NCI-H1417 (cell line): Measurements from ENCODE around the gene DCHS2.

Experiments
- DNase-seq, 3 experiments: peaks; one replicate each; lab custom pipeline; 2025; lab: John Stamatoyannopoulos, UW

Gene DCHS2

GRCh38 chr4:154454710-154455109 is 36.9 kb downstream of the DCHS2 start:
- no peak for DNase-seq

DNA sequence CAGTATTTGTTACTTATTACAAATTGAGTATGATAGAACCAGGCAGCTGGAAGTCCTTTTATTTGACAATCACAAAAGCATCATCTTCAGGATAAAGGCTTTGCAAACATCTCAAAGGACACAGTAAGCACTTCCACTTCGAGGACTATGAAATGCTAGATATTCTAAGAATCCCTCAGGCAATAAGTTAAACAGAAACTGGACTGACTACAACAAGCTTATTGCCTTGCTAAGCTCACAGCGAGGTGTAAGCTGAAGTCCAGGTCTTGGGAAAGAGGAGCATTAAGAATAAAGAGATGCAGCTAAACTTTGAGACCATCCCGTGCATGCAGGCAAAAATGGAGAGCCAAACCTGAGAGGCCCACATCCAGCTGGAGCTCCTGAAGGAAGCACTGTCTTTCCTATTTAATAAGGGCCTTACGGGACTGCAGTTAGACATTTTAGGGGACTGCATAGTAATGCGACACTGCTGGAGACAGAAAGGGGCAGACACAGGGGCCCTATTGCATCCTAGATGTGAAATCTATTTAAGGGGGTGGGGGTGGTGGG is 38.7 kb downstream of the DCHS2 start:
- no peak for DNase-seq

- no peak for DNase-seq
These were observed 40.6 kb downstream of the DCHS2 start for GRCh38 chr4:154450966-154451365.

GRCh38 chr4:154444958-154445357 is 46.6 kb downstream of the DCHS2 start:
- DNase-seq: no peak

GRCh38 chr4:154441982-154442381 is 49.6 kb downstream of the DCHS2 start:
- no peak for DNase-seq

- no peak for DNase-seq
These were observed 50.5 kb downstream of the DCHS2 start for GRCh38 chr4:154441124-154441523.

- DNase-seq: no peak
These were observed 52.4 kb downstream of the DCHS2 start for GRCh38 chr4:154439224-154439623.

DNA sequence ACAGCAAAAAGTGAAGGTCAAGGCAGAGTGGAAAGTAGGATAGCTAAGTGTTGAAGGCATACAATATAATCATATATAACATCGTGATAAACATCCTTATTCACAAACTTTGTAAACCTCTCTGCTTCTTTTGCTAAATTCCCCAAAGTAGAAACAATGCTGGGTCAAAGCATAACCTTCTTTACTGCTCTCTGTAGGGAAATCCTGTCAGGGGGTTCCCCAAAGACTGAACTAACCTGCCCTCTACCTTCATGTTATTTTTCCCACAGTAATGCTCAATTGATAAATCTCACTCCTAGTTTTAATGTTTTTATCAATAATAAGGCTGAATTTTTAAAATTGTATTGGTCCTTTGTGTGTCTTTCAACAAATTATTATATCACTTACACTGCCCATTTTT is 55.7 kb downstream of the DCHS2 start:
- DNase-seq: no peak

DNA sequence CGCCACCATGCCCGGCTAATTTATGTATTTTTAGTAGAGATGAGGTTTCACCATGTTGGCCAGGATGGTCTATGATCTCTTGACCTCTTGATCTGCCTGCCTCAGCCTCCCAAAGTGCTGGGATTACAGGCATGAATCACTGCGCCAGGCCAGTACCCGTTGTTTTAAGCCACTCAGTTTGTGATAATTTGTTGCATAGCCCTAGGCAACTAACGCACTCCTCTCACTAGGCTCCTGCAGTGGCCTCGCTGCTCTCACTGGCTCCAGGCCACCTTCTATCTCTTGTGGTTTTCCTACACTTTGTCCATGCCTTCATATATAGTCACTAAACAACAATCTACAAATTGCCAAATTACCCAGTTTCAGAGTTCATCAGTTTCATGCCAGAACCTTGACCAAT is 58.1 kb downstream of the DCHS2 start:
- no peak for DNase-seq

GRCh38 chr4:154429176-154429575 is 62.4 kb downstream of the DCHS2 start:
- no peak for DNase-seq

DNA sequence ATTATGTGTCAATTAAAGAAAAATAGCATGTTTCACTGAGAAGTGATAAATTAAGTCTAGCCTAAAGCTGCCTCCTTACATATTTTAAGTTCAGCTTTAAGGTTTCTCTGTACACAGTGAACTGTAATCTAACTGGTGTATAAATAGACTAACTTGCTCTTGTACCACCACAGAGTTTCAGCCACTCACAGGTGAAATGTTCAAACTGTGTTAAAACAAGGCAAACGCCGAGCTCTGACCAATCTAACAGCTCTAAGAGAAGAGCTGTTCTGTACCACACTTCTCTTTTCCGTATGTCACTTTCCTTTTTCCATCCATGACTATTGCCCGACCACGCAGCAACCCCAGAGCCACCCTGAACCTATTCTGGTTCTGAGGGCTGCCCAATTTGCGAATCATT is 64.5 kb downstream of the DCHS2 start:
- DNase-seq: no peak

DNA sequence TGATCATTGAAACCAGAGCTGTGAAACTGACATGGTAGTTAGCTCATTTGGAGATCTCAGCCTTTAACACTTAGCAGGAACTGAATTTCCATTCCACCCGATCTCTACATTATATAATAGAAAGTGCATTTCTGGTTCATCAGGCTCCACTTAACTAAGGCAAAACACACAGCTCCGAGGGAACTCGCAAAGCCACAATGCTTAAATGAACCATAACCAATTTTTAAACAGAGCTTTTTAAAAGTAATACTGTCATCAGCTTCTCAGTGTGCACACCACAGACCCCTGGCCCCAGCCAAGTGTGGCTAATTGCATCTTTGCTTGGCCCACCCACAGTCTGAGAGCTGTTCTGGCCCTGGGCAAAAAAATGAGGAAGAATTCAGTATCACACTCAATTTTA is 66.1 kb downstream of the DCHS2 start:
- peak in 1 of 3 experiments; percentile 25 for DNase-seq

GRCh38 chr4:154424810-154425484 is 66.7 kb downstream of the DCHS2 start:
- no peak for DNase-seq

GRCh38 chr4:154422152-154422551 is 69.4 kb downstream of the DCHS2 start:
- no peak for DNase-seq

GRCh38 chr4:154421618-154422017 is 70.0 kb downstream of the DCHS2 start:
- DNase-seq: no peak

- no peak for DNase-seq
These were observed 74.3 kb downstream of the DCHS2 start for GRCh38 chr4:154417373-154417673.

GRCh38 chr4:154416190-154416547 is 75.4 kb downstream of the DCHS2 start:
- DNase-seq: peak in 2 of 3 experiments; percentile 70 to 75

DNA sequence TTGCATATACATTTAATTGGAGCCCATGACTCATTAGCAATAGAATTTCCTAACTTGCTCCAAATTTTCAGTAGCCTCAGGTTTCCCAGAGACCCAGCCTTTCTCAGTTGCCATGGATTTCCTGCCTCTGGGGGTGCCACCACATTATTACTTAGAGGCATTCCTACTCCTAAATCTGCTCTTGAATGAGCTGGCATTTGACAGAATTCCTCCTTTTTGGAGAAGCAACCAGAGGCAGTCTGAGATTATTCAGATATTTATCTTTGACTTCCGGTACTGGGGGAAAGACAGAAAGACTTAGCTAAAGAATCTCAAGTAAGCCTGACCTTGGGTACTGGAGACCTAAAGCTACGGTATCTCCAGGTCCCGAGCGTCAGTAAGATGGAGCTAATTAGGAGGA is 76.3 kb downstream of the DCHS2 start:
- DNase-seq: no peak

- DNase-seq: no peak
These were observed 76.8 kb downstream of the DCHS2 start for GRCh38 chr4:154414796-154415195.

GRCh38 chr4:154414371-154414770 is 77.2 kb downstream of the DCHS2 start:
- DNase-seq: no peak

DNA sequence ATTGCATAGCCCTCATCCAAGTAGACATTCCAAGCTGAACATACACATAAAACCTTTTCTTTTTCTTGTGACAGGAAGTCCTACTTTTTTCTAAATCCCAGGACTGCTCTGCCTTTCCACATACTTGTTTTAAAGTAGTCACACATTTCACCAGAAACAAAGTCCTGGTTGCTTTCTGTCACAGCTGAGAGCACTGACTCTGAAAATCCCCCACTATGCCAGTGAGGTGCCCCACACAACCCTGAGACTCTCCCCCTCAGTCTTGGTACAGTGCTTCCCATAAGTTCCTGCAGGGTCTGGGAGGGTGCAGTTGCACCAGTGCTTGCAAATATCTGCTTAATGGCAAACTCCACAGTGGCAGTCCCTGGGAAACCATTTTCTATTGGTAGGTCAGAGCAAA is 84.2 kb downstream of the DCHS2 start:
- DNase-seq: no peak

DNA sequence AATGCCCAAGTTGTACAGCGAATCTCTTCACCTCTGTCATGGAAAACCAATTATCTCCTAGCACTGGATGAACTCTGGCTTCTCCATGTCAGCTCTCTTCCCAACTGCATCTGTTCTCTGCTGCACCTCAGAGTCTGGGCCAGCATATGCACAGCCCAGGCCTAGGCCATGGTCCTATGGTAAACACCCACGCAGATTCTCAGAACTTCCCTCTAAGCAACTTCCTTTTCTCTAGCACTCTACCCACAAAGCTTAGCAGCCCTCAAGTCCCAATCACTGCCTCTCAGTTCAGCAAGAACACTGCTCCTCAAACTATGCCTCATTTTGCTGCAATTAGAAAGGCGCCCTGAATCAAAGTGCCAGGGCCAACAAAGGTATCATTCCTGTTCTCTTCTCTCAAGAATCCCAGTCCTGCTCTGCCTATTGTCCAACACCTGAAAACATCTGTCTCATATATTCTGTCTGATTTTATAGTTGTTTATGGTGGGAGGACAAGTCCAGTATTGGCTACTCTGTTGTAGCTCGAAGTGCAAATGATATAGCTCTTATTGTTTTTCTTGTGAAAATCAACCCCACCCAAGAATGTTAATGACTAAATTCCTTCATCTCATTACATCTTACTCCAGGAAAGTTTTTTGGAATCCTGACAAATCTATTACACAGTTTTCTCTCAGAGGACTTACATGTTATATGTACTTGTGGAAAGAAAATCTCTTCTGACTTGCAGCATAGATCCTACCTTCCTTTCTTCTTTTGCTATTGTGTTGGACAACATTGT is 85.4 kb downstream of the DCHS2 start:
- DNase-seq: no peak

DNA sequence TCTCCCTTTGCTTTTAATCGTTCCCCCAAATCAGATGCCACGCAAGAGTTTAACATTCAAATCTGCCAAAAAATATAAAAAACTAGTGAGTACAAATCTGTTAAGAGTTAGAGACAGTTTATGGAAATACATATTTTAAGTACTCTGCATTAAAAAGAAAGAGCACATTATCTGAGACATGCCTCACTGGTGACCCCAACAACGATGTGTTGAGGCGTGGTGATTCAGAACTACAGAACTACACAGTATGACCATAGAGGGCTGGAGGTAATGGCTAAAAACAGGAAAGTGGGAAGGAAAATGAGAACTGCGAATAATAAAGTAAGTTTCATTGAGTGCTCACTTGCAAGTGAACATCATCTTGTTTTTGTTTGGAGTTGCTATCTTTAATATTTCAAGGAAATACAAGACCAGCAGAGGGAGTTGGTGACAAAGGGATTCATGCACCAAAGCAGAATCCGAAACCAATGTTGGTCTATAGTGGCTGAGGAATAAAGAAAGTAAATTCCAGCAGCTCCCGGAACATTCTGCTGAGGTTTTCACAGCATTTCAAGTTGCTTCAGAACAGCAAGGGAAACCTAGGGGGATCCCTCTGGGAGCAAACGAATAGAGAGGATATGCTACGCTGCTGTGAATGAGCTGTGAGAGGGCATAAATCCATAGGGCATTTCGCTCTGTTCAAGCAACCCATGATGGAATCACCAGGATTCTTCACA is 92.2 kb downstream of the DCHS2 start:
- peak in 2 of 3 experiments; percentile 11 to 55 for DNase-seq
